ENCODE data around the gene UBD.

The UBD gene

DNA sequence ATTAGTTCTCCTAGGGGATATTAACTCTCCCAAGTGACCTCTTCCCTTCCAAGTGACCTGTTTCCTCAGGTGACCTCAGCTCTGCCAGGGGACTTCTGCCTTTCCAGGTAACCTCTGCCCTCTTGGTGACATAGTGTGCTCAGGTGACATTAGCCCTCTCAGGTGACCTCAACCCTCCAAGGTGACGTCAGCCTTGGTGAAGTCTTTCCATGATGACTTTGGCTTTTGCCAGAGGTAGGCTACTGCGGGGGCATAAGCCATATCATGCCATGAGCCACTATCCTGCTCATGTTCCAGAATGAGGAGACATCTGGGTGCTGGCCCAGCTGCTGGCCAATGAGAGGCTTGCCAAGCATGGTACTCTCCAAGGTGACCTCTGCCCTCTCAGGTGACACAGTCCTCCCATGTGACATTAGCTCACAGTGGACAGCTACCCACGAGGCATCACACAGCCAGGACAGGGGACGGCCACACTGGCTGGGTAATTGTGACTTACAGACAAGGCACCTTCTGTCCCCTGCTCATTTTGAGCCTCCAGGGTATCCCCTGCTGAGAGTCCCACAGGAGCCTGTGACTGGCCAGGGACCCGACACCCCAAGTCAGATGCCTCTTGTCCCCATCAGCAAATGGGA is 31.1 kb downstream of the UBD start:
- TF ChIP-seq POLR2AphosphoS5 (IDR thresholded peaks at IDR 0.05; ENCODE audit: low read depth) (no peak), GABPA (IDR thresholded peaks at IDR 0.05; ENCODE audit: low read depth) (no peak), SPI1 (IDR thresholded peaks at IDR 0.05; ENCODE audit: borderline replicate concordance, low read depth) (no peak)
- TF ChIP-seq, protein P1, sequence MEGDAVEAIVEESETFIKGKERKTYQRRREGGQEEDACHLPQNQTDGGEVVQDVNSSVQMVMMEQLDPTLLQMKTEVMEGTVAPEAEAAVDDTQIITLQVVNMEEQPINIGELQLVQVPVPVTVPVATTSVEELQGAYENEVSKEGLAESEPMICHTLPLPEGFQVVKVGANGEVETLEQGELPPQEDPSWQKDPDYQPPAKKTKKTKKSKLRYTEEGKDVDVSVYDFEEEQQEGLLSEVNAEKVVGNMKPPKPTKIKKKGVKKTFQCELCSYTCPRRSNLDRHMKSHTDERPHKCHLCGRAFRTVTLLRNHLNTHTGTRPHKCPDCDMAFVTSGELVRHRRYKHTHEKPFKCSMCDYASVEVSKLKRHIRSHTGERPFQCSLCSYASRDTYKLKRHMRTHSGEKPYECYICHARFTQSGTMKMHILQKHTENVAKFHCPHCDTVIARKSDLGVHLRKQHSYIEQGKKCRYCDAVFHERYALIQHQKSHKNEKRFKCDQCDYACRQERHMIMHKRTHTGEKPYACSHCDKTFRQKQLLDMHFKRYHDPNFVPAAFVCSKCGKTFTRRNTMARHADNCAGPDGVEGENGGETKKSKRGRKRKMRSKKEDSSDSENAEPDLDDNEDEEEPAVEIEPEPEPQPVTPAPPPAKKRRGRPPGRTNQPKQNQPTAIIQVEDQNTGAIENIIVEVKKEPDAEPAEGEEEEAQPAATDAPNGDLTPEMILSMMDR (IDR thresholded peaks at IDR 0.05; ENCODE audit: insufficient read depth, low read length), result no peak
- TF ChIP-seq, protein P2, sequence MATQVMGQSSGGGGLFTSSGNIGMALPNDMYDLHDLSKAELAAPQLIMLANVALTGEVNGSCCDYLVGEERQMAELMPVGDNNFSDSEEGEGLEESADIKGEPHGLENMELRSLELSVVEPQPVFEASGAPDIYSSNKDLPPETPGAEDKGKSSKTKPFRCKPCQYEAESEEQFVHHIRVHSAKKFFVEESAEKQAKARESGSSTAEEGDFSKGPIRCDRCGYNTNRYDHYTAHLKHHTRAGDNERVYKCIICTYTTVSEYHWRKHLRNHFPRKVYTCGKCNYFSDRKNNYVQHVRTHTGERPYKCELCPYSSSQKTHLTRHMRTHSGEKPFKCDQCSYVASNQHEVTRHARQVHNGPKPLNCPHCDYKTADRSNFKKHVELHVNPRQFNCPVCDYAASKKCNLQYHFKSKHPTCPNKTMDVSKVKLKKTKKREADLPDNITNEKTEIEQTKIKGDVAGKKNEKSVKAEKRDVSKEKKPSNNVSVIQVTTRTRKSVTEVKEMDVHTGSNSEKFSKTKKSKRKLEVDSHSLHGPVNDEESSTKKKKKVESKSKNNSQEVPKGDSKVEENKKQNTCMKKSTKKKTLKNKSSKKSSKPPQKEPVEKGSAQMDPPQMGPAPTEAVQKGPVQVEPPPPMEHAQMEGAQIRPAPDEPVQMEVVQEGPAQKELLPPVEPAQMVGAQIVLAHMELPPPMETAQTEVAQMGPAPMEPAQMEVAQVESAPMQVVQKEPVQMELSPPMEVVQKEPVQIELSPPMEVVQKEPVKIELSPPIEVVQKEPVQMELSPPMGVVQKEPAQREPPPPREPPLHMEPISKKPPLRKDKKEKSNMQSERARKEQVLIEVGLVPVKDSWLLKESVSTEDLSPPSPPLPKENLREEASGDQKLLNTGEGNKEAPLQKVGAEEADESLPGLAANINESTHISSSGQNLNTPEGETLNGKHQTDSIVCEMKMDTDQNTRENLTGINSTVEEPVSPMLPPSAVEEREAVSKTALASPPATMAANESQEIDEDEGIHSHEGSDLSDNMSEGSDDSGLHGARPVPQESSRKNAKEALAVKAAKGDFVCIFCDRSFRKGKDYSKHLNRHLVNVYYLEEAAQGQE (IDR thresholded peaks at IDR 0.05; ENCODE audit: insufficient replicate concordance, low read depth), result no peak
- no peak for DNase-seq (ENCODE audit: low read depth in 1 of 2, low spot score in 1 of 2)
- no peak overlapping the region for H3K27ac ChIP-seq (replicated peaks)
- no peaks in the 10 kb centered on the region for H3K27me3 ChIP-seq (ENCODE audit: insufficient read depth, poor library complexity, severe bottlenecking)
- no peak overlapping the region for H3K4me3 ChIP-seq (replicated peaks; ENCODE audit: insufficient read depth, low read length)

DNA sequence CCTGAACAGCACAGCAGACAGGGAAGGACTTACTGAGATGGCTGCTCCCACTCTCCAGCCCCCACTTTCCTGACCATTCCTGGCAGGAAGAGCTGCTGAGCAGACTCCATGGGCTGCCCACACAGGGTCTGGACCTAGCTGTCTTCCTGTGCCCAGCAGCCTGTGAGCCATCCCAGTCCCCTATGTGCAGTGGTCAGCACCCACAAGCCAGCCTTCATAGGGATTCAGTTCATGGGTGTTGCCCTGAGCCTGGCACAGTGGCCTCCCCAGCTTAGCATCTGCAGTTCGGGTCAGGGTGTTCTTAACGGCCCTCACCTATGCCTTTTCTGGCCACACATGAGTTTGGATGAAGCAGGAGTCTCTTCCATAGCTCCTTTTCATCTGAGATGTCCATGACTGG is 32.0 kb downstream of the UBD start:
- H3K4me3 ChIP-seq (replicated peaks; ENCODE audit: insufficient read depth, low read length), result no peak overlapping the region
- no peak for DNase-seq (ENCODE audit: low read depth in 1 of 2, low spot score in 1 of 2)
- TF ChIP-seq GABPA (IDR thresholded peaks at IDR 0.05; ENCODE audit: low read depth) (no peak), SPI1 (IDR thresholded peaks at IDR 0.05; ENCODE audit: borderline replicate concordance, low read depth) (no peak), POLR2AphosphoS5 (IDR thresholded peaks at IDR 0.05; ENCODE audit: low read depth) (no peak)
- TF ChIP-seq, protein P2 (IDR thresholded peaks at IDR 0.05; ENCODE audit: insufficient replicate concordance, low read depth), result no peak
- TF ChIP-seq, protein P1 (IDR thresholded peaks at IDR 0.05; ENCODE audit: insufficient read depth, low read length), result no peak
- no peaks in the 10 kb centered on the region for H3K27me3 ChIP-seq (ENCODE audit: insufficient read depth, poor library complexity, severe bottlenecking)
- no peak overlapping the region for H3K27ac ChIP-seq (replicated peaks)

DNA sequence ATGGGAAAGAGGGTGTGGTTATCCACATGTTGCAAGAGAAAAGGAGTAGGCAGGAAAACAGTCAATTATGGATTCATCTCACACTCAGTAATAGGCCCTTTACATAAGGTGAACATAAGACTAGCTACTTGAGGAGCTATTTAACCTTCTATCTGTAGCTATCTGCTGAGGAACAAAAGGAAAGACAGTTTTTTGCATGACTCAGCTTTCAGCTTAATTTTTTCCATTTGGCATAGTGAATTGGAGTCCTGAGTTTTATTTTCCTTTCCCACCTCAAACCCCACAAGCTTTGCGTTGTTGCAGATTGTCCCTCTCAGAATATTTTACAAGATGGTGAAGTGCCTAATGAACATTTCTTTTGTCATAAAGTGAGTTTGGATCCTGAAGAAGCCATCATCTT is 32.4 kb downstream of the UBD start:
- no peak overlapping the region for H3K27ac ChIP-seq (replicated peaks)
- TF ChIP-seq SPI1 (IDR thresholded peaks at IDR 0.05; ENCODE audit: borderline replicate concordance, low read depth) (no peak), POLR2AphosphoS5 (IDR thresholded peaks at IDR 0.05; ENCODE audit: low read depth) (no peak), GABPA (IDR thresholded peaks at IDR 0.05; ENCODE audit: low read depth) (no peak)
- TF ChIP-seq, protein P2 (IDR thresholded peaks at IDR 0.05; ENCODE audit: insufficient replicate concordance, low read depth), result no peak
- TF ChIP-seq, protein P1 (IDR thresholded peaks at IDR 0.05; ENCODE audit: insufficient read depth, low read length), result no peak
- H3K4me3 ChIP-seq (replicated peaks; ENCODE audit: insufficient read depth, low read length), result no peak overlapping the region
- no peak for DNase-seq (ENCODE audit: low read depth in 1 of 2, low spot score in 1 of 2)
- no peaks in the 10 kb centered on the region for H3K27me3 ChIP-seq (ENCODE audit: insufficient read depth, poor library complexity, severe bottlenecking)
